HG03108 (cell line): ENCODE data around the gene MAP3K21.

Source experiments
- ATAC-seq: cut with Tn5 transposase; IDR thresholded peaks from one replicate; pipeline ENCODE4 v1.9.1; 2021; ENCODE audit warnings: moderate library complexity; ENCODE audit not compliant: unreplicated experiment

The MAP3K21 gene

GRCh38 chr1:233327651-233328141 lies at the start of gene MAP3K21:
Gene MAP3K21, plus strand, starts transcription at chr1:233327724. Its CDS starts 305 bp downstream, at chr1:233328029.
- peak; percentile 50 for ATAC-seq

GRCh38 chr1:233278631-233279030 lies 48.9 kb upstream of the MAP3K21 start:
- ATAC-seq: no peak

- no peak for ATAC-seq
Measured at GRCh38 chr1:233279971-233280370, 47.6 kb upstream of the MAP3K21 start.

GRCh38 chr1:233281711-233282581 lies 45.6 kb upstream of the MAP3K21 start:
- ATAC-seq: peak; percentile 97

GRCh38 chr1:233282582-233282886 lies 45.0 kb upstream of the MAP3K21 start:
- no peak for ATAC-seq

- ATAC-seq: no peak
Measured at GRCh38 chr1:233289676-233290075, 37.8 kb upstream of the MAP3K21 start.

GRCh38 chr1:233290396-233291034 lies 37.0 kb upstream of the MAP3K21 start:
- no peak for ATAC-seq

GRCh38 chr1:233293556-233294446 lies 33.7 kb upstream of the MAP3K21 start:
- ATAC-seq: no peak

- peak; percentile 44 for ATAC-seq
Measured at GRCh38 chr1:233294913-233295236, 32.6 kb upstream of the MAP3K21 start.

- peak; percentile 90 for ATAC-seq
Measured at GRCh38 chr1:233295237-233295974, 32.1 kb upstream of the MAP3K21 start, which contains the start of gene PCNX2. Gene PCNX2, minus strand, starts transcription at chr1:233295725. Its CDS starts 247 bp downstream, at chr1:233295478.

GRCh38 chr1:233295975-233296322 lies 31.6 kb upstream of the MAP3K21 start:
- no peak for ATAC-seq

- ATAC-seq: no peak
Measured at GRCh38 chr1:233299450-233299849, 28.1 kb upstream of the MAP3K21 start.

GRCh38 chr1:233300326-233300725 lies 27.2 kb upstream of the MAP3K21 start:
- ATAC-seq: no peak

GRCh38 chr1:233304489-233305102 lies 22.9 kb upstream of the MAP3K21 start:
- ATAC-seq: no peak

GRCh38 chr1:233313434-233314155 lies 13.9 kb upstream of the MAP3K21 start:
- ATAC-seq: no peak

GRCh38 chr1:233315718-233316301 lies 11.7 kb upstream of the MAP3K21 start:
- no peak for ATAC-seq

- no peak for ATAC-seq
Measured at GRCh38 chr1:233316473-233316872, 11.1 kb upstream of the MAP3K21 start.

- ATAC-seq: no peak
Measured at GRCh38 chr1:233319272-233319671, 8.3 kb upstream of the MAP3K21 start.

- ATAC-seq: no peak
Measured at GRCh38 chr1:233320023-233320422, 7.5 kb upstream of the MAP3K21 start.
